ENCODE results near the gene SERPINA1. TPM values are rescaled to one million over a fixed set of nuclear protein-coding genes. Genes with fewer than 3 reads are reported as not detected.

The SERPINA1 gene
- total RNA-seq (1 to 10 TPM; 4.3 to 4.7 TPM), total RNA-seq (0 to 12.6 (median 0.50) reads per million in 172 experiments)
- 96.0 TPM for polyA plus RNA-seq (2013, experiment 1 of 2)
- 66.8 TPM for polyA plus RNA-seq (2013, experiment 2 of 2)

DNA sequence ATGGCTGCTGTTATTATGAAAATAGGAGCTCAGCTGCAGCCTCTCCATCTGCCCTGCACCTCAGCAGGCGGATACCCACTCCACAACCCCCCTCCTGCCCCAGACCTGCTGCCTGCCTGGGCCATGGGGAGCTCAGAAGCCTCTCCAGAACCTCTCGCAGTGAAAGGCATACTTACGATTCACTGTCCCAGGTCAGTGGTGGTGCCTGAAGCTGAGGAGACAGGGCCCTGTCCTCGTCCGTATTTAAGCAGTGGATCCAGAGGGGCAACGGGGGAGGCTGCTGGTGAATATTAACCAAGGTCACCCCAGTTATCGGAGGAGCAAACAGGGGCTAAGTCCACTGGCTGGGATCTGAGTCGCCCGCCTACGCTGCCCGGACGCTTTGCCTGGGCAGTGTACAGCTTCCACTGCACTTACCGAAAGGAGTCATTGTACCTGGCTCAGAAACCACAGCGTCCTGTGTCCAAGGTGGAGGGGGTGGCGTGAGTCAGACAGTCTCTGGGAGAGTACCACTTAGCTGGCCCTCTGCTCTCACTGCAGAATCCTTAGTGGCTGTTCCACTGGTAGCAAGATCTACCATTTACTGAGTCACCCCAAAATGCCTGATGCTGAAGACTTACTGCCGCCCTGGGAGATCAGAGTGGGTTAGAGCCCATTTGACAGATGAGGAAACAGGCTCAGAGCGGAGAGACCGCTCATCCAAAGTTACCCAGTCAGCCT lies at the start of gene SERPINA1:
SERPINA1 (minus strand) TSS at position 219 of the 720 bp plus-strand sequence. CDS start 5,365 bp downstream, outside the sequence.
- Mint-ChIP-seq H3K9me3 (no peaks in the 10 kb centered on the region), H3K36me3 (ENCODE audit: low read depth) (no peaks in the 10 kb centered on the region), H3K27ac (peak within 1 kb of the TSS; percentile 13), H3K4me3 (no peak within 1 kb of the TSS), H3K4me1 (ENCODE audit: low read depth) (peaks cover 35% of the 10 kb centered on the region), H3K27me3 (no peaks in the 10 kb centered on the region)
- Histone ChIP-seq H3K27ac (ENCODE audit: low read depth in 1 of 2, low read length in 2 of 2) (no peak within 1 kb of the TSS), H3K27me3 (ENCODE audit: control insufficient read depth in 1 of 2, insufficient read depth in 2 of 2, low read length in 2 of 2) (no peaks in the 10 kb centered on the region), H3K9me3 (ENCODE audit: control insufficient read depth in 1 of 2, insufficient read depth in 1 of 2, low read length in 2 of 2) (no peaks in the 10 kb centered on the region), H3K36me3 (ENCODE audit: insufficient read depth, low read length) (no peaks in the 10 kb centered on the region), H3K4me1 (ENCODE audit: insufficient read depth, low read length) (peaks cover 24% of the 10 kb centered on the region), H3K4me3 (ENCODE audit: low read length) (no peak within 1 kb of the TSS)
- TF ChIP-seq, protein P1, sequence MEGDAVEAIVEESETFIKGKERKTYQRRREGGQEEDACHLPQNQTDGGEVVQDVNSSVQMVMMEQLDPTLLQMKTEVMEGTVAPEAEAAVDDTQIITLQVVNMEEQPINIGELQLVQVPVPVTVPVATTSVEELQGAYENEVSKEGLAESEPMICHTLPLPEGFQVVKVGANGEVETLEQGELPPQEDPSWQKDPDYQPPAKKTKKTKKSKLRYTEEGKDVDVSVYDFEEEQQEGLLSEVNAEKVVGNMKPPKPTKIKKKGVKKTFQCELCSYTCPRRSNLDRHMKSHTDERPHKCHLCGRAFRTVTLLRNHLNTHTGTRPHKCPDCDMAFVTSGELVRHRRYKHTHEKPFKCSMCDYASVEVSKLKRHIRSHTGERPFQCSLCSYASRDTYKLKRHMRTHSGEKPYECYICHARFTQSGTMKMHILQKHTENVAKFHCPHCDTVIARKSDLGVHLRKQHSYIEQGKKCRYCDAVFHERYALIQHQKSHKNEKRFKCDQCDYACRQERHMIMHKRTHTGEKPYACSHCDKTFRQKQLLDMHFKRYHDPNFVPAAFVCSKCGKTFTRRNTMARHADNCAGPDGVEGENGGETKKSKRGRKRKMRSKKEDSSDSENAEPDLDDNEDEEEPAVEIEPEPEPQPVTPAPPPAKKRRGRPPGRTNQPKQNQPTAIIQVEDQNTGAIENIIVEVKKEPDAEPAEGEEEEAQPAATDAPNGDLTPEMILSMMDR (IDR thresholded peaks at IDR 0.05) = no peak
- POLR2A ChIA-PET = no interaction called here
- ATAC-seq (ENCODE audit: poor library complexity) (no peak), DNase-seq (peak in 2 of 14 experiments; percentile 33 to 39)
- intact Hi-C loops (cut with DNase I, micrococcal nuclease) = no loop called here
- CTCF ChIA-PET = no interaction called here

DNA sequence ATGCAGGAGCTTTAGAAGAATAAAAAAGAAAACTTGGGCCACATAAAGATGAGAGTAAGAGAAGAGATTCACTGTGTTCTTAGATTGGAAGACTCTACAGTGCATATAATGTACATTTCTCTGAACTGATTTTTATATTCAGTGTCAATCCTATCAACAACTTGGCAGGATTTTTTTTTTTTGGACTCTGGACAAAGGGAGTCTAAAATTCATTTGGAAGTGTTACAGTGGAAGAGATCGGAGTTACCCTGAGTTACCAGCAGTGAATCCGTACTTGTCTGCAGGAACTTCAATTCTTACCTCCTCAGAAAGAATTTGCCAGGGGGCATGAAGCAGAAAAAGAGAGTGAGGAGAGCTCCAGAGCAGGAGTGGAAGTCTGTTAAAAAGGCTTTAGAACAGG lies 40.2 kb upstream of the SERPINA1 start:
- ATAC-seq (ENCODE audit: poor library complexity) (no peak), DNase-seq (no peak)
- ChIA-PET CTCF (no interaction called here), POLR2A (no interaction called here)
- Histone ChIP-seq H3K4me3 (ENCODE audit: low read length) (no peak overlapping the region), H3K27ac (ENCODE audit: low read depth in 1 of 2, low read length in 2 of 2) (no peak overlapping the region), H3K9me3 (ENCODE audit: control insufficient read depth in 1 of 2, insufficient read depth in 1 of 2, low read length in 2 of 2) (no peaks in the 10 kb centered on the region), H3K36me3 (ENCODE audit: insufficient read depth, low read length) (no peaks in the 10 kb centered on the region), H3K4me1 (ENCODE audit: insufficient read depth, low read length) (no peaks in the 10 kb centered on the region), H3K27me3 (ENCODE audit: control insufficient read depth in 1 of 2, insufficient read depth in 2 of 2, low read length in 2 of 2) (peaks cover 7 to 16% of the 10 kb centered on the region in 2 experiments)
- Mint-ChIP-seq H3K4me3 (no peak overlapping the region), H3K27ac (no peak overlapping the region), H3K4me1 (ENCODE audit: low read depth) (peaks cover under 1% of the 10 kb centered on the region), H3K9me3 (peaks cover 11% of the 10 kb centered on the region), H3K36me3 (ENCODE audit: low read depth) (no peaks in the 10 kb centered on the region), H3K27me3 (peaks cover 33% of the 10 kb centered on the region)
- TF ChIP-seq, protein P1 (IDR thresholded peaks at IDR 0.05) = no peak
- intact Hi-C loops (cut with DNase I, micrococcal nuclease) = no loop called here

DNA sequence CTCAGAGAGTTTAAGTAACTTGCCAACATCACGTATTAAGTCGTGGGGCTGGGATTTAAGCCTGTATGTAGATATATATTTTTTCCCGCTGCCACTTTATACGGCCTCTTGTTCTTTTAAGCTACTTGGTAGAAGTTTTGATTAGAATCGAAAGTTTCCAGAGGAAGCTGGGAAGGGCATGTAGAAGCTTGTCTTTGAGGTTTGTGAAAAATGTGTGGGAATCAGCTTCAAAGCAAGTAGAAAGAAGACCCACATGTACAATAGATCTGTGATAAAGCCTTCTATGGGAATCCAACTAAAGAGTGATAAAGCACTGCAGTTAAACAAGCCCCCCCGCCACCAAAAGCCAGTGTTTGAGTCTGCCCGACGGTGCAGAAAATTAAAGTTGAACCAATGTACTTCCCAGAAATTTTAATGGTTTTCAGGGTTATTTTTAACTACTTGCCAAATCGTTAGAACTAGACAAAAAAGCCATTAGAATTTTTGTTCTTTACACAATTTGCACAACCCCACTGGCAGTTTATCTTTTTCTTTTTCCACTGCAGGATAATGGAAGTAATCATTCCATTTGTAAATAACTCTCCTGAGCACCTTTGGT lies 38.7 kb upstream of the SERPINA1 start:
- ATAC-seq (ENCODE audit: poor library complexity) (no peak), DNase-seq (no peak)
- Mint-ChIP-seq H3K27me3 (peaks cover 31% of the 10 kb centered on the region), H3K9me3 (peaks cover 8% of the 10 kb centered on the region), H3K4me1 (ENCODE audit: low read depth) (peaks cover 5% of the 10 kb centered on the region), H3K36me3 (ENCODE audit: low read depth) (no peaks in the 10 kb centered on the region), H3K4me3 (no peak overlapping the region), H3K27ac (no peak overlapping the region)
- POLR2A ChIA-PET = no interaction called here
- CTCF ChIA-PET = no interaction called here
- H3K27ac ChIP-seq (ENCODE audit: low read depth in 1 of 2, low read length in 2 of 2) = no peak overlapping the region
- no peaks in the 10 kb centered on the region for H3K4me1 ChIP-seq (ENCODE audit: insufficient read depth, low read length)
- H3K9me3 ChIP-seq (ENCODE audit: control insufficient read depth in 1 of 2, insufficient read depth in 1 of 2, low read length in 2 of 2) = no peaks in the 10 kb centered on the region
- TF ChIP-seq, protein P1 (IDR thresholded peaks at IDR 0.05) = no peak
- no peak overlapping the region for H3K4me3 ChIP-seq (ENCODE audit: low read length)
- intact Hi-C loops (cut with DNase I, micrococcal nuclease) = no loop called here
- no peaks in the 10 kb centered on the region for H3K36me3 ChIP-seq (ENCODE audit: insufficient read depth, low read length)
- H3K27me3 ChIP-seq (ENCODE audit: control insufficient read depth in 1 of 2, insufficient read depth in 2 of 2, low read length in 2 of 2) = peaks cover 11 to 24% of the 10 kb centered on the region in 2 experiments

Data from CD4-positive, alpha-beta T cell (primary cell).